ENCODE results near the gene EPB42.
"Not testable (repeated sequence)": the region's sequence is repeated elsewhere in the genome, so short reads cannot be mapped to it uniquely, and the experiment has no call there.

Gene EPB42

DNA sequence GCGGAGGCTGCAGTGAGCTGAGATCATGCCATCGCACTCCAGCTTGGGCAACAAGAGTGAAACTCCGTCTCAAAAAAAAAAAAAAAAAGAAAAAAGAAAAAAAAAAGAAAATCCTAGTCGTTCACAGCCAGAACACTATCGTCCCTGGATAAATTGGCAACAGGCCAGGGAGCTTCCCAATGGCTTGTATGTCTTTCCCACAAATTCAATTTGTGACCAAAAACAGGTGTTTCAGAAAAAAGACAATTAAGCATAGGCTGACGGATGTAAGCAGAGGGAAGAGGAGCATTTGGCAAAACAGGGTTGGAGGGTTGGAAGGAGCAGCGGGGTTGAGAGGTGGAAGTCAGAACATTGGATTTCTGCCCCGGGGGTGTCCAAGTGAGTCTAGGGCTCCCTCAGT is 8.5 kb downstream of the EPB42 start:
- DNase-seq (ENCODE audit: low read depth), result no peak

DNA sequence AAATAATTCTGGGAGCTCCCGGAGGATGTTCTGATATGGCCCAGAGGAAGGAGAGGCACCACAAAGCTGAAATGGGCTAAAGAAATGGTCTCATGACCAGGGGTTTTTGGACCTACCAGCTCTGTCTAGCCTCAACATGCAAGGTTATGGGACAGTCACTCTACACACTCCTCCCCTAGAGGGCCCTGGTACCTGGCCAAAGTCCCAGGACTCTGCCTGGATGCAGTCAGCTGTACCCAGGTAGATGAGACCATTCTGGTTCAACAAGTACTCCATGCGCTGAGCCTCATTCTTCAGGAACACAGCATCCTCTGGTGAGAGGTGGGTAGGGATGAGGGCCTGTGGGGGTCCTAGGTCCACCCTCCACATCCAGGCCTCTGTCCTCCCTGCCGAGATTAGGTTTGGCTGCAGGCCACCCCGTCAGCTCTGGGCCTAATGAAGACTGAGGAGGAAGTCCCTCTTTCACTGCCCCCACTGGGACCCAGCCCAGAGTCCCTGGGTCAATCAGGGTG is 9.5 kb downstream of the EPB42 start:
- DNase-seq (ENCODE audit: low read depth), result no peak

DNA sequence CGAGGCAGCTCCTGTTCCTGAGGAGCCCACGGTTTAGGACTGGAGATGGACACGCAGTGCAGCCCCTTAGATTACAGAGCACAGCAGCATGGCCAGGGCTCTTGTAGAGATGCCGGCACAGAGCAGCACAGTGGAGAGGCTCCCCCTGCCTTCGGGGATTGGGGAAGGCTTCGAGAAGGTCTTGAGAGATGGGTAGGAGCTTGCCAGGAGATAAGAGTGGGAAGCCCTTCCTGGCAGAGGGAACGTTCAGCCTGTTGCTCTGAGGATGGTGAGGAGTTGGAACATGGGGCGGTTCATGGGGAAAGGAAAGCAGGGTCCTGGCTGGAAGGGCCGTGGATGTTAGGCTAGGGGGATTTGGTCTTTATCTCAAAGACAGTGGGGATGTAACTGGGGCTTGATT is 10.0 kb downstream of the EPB42 start:
- DNase-seq (ENCODE audit: low read depth), result no peak

DNA sequence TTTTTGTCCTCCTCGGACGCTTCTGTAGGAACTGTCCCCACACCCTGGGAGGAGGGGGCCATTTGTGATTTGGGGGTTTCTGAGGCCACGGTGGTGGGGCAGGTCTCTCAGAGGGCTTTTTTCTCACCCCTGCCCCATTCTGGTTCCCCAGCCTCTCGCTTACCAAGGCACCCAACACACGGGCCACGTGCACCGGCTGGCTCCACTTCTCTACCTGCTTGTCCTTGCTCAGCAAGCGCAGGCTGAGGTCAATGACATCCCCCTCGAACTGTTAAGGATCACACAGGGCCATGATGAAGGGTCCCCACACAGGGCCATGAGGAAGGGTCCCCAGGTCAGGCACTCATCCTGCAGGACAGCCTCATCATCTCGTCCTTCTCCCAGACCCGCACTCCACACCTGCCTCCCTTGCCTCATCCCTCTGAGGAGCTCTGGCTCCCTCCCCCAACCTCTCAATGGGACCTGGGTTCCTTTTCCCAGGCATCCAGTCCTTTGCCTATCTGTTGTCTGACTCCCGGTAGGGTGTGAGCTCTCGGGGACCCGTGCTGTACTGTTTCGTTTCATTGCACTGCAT is 10.6 kb downstream of the EPB42 start:
- DNase-seq (ENCODE audit: low read depth), result no peak

DNA sequence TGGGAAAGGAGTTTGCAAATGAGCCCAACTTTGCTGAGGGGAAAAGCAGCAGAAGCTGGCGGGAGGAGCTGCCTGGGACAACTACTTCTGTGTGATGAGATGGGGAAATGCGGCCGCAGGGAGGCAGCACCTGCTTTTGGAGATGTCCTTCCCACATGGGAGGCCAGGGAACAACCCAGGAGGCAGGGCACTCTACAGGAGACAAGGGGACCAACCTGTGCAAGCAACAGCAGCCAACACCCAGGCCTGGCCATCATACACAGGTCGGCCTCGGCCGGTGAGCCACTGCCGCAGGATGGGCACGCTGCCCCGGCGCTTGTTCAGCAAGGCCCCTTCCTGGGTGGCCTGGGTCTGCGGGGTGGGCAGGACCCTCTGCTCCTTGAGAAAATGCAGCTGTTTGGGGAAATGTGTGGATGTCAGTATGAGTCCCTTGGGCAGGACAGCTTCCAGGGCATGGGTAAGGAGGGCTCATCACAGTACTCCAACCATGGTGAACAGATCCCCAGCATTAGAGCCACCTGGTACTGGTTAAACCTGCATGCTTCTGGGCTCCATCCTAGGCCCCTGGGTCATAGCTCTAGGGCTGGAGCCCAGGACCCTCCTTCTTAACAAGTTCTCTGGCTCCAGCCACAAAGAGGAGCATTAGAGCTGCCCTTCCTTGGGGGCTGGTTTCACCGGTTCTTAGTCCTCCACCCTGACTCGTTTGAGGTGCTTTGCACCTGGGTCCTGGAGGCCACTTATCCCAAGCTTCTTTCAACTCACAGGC is 11.6 kb downstream of the EPB42 start:
- no peak for DNase-seq (ENCODE audit: low read depth)

DNA sequence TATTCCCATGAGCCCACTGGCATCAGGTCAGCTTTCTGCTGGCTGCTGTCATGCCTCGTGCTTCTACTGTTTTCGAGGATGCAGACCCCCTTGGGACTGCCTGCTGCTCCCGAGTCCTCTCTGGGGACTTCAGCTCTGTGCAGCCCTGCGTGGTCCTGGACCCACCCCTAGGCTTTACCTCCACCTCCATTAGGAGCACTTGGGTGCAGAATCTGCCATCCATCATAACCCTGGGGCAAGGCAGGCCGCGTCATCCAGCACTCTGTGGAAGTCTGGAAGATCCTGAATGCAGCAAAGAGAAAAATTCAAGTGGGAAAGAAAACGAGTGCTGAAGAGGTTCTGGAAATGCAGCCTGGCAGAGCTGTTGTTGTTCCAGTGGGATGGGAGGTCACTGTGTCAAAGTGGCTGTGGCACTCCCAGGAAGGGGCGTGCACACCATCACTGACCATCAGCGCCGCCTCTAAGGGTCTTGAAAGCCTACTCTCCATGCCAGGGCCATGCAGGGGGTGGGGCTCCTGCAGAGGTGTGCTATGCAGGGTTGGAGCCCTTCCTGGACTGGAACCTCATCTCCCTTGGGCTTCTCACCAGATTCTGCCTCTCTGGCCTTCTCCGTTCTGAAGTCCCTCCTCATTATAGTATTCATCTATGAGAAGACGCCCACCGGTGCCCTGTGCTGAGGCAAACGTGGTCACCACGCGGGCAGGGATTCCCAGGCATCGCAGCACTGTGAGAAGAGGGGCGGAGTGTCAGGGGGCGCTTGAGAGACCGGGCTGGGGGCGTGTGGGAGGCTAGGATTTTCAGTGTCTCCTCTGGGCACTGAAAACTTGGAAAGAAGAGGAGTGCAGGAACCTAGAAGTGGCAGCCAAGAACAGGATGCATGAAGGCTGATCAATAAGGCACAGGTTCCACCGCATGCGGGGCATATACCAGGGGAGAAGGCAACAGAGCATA is 12.5 kb downstream of the EPB42 start:
- DNase-seq (ENCODE audit: low read depth), result no peak

DNA sequence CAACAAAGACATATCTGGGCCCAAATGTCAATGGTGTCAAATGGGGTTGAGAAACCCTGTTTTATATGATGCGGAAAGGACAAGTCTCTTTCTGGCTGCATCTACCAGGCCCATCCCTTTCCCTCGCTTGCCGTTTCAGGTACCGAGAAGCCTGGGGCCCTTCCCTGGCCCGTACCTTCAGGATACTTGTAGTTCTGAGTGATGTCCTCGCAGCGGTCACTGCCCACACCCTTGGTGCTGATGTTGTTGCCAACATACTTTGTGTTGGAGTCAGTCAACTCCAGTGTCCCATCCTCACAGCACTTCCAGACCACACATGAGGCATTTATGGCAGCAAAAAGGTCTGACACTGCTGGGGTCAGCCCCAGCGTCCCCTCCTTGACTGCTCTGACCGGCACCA is 13.8 kb downstream of the EPB42 start:
- no peak for DNase-seq (ENCODE audit: low read depth)

DNA sequence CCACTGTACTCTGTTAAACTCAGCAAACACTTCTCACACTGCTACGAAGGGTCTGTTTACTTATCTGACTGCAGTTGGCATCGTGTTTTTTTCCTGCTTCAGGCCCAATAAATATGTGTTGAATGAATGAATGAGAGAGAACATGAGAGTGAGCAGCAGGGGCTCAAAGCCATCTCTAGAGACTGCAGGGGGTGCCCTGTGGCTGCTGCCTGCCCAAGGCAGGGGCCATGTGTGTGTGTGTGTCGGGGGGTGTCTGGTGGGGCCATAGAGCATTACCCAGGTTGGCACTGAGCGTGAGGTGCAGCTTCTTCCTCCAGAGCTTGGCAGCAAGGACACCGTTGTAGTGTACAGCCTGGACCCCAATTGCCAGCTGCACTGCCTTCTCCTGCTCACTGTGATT is 14.8 kb downstream of the EPB42 start:
- DNase-seq (ENCODE audit: low read depth), result no peak

DNA sequence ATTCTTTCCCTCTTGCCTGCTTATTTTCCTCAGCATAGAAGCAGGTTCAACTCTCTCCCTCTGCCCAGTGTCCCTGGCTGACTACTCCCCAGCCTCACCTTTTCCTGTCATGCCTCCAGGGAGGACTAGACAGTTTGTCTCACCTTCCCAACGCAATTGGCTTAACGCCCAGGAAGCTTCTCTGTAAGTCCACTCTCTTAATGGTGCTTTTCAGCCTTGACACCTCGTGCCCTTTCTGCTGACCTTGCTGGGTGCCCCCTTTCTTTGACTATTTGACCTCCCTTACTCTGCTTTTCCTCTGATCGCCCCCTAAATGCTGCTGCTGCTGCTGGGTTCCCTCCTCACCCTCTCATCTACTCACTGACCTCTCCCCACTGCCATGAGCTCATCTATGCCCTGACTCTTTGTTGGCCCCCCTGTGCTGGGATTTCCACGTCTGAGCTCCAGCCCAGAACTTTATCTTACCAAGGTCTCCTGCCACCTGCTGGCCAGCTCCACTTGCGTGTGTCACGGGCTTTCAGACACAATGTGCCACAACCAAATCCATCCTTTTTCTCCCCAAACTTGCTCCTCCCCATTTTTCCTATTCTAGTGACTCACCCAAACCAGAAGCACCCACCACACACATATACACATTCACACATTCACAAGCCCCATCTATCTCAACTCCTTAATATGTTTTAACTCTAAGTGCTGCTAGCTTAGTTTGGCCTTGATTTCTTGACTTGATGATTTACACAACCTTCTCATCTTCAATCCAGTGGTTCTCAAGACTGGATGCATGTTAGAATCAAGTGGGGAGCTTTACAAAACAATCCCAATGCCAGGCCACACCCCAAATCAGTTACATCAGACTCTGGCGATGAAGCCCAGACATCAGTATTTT is 16.6 kb downstream of the EPB42 start:
- DNase-seq (ENCODE audit: low read depth), result no peak

DNA sequence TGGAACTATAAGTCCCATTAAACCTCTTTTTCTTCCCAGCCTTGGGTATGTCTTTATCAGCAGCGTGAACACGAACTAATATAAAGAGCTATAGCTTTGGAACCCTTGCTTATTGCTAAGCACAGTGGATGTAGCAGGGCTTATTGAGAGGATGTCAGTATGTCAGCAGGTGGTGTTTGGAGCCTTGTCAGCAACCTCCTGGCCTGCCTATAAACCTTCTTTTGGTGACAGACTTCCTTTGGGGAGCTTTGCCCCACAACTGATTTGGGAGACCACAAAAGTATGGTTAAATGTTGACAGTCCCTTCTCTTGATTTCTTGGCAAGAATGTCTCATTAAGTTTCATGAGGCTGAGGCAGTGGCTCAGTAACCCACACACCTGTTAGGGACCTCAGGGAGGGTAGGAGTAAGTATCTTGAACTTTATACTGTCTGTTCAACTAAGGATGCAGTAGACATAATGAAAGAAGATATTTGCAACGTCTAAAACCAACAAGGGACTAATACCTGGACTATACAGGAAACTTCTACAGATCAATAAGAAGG is 20.8 kb downstream of the EPB42 start:
- no peak for DNase-seq (ENCODE audit: low read depth)

DNA sequence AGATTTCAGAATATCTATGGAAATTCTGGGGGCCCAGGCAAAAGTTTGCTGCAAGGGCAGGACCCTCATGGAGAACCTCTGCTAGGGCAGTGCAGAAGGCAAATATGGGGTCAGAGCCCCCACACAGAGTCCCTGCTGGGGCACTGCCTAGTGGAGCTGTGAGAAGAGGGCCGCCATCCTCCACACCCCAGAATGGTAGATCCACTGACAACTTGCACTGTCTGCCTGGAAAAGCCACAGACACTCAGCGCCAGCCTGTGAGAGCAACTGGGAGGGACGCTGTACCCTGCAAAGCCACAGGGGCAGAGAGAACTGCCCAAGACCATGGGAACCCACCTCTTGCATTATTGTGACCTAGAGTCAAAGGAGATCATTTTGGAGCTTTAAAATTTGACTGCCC is 21.8 kb downstream of the EPB42 start:
- no peak for DNase-seq (ENCODE audit: low read depth)

DNA sequence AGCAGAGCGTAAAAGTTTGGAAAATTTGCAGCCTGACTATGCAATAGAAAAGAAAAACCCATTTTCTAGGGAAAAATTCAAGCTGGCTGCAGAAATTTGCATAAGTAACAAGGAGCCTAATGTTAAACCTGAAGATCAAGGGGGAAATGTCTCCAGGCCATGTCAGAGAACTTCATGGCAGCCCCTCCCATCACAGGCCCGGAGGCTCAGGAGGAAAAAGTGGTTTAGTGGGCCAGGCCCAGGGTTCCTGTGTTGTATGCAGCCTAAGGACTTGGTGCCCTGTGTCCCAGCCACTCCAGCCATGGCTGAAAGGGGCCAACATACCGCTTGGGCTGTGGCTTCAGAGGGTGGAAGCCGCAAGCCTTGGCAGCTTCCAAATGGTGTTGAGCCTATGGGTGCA is 22.3 kb downstream of the EPB42 start:
- DNase-seq (ENCODE audit: low read depth), result not testable (repeated sequence)

DNA sequence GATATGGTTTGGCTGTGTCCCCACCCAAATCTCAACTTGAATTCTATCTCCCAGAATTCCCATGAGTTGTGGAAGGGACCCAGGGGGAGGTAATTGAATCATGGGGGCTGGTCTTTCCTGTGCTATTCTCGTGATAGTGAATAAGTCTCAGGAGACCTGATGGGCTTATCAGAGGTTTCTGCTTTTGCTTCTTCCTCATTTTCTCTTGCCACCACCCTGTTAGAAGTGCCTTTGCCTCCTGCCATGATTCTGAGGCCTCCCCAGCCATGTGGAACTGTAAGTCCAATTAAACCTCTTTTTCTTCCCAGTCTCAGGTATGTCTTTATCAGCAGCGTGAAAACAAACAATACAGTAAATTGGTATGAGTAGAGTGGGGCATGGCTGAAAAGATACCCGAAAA is 23.0 kb downstream of the EPB42 start:
- not testable (repeated sequence) for DNase-seq (ENCODE audit: low read depth)

DNA sequence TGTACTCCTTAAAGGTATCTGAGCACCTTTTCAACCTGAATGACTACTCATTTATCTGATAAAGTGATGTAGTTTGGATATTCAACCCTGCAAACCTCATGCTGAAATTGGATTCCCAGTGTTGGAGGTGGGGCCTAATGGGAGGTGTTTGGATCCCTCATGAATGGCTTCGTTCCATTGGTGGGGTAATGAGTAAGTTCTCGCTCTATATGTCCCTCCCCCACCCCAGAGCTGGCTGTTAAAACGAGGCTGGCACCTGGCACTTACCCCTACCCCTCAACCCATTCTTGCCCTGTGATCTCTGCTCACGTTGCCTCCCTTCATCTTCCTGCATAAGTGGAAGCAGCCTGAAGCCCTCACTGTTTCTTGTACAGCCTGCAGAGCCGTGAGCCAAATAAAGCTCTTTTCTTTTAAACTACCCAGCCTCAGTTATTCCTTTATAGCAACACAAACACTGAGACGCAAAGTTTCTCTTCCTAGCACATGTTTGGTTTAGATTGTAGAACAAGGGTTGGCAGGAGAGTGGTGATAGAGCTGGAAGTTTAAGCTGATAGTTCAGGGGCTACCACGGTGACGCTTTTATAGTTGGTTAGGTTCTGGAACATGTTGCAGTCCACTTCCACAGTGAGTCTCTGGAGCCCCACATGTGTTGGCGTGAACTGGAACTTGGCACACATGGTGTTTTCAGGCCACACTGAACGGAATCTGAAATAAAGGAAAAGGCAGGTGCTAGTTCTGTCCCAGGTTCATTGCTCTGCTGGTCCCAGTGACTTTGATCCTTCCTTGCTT is 23.9 kb downstream of the EPB42 start:
- no peak for DNase-seq (ENCODE audit: low read depth)

DNA sequence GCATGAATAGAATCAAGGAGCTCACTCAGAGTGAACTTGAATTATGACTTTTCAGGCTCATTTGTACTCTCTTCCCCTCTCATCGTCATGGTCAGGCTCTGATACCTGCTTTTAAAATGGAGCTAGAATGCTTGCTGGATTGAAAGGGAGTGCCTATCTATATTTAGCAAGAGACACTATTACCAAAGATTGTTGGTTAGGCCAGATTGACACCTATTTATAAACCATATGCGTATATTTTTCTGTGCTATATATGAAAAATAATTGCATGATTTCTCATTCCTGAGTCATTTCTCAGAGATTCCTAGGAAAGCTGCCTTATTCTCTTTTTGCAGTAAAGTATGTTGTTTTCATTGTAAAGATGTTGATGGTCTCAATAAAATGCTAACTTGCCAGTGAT is 26.0 kb downstream of the EPB42 start:
- no peak for DNase-seq (ENCODE audit: low read depth)

DNA sequence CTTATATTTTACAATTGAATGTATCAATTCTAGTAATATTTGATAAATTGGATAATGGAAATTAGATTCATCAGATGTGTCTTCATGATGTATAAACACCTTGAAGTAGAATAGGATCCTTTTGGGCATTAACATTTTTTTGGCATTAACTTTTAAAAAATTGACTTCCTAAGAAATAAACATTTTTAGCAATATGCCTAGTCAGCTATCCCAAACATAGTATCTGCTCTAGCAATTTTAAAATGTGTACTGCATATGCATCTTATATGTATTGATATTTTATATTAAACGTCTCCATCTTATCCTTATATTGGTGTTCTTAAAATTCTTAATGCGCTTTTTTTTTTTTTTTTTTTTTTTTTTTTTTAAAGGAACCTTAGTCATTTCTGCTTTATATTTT is 27.1 kb downstream of the EPB42 start:
- no peak for DNase-seq (ENCODE audit: low read depth)

DNA sequence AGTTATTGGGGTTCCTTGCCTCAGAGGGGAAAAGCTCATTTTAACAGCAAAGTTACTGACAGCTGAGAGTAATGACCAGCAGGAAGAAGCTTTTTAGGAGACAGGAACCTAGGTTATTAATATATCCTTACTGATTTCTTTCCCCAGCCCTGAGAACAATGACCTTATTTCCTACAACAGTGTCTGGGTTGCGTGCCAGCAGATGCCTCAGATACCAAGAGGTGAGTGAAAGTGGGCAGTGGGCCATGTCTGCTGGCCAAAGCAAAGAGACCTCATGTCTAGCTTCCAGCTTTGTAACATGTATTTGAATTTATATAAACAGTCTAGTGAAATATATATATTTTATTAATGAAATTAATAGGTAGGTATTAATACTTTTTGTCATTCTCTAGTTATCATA is 30.6 kb downstream of the EPB42 start:
- DNase-seq (ENCODE audit: low read depth), result no peak

DNA sequence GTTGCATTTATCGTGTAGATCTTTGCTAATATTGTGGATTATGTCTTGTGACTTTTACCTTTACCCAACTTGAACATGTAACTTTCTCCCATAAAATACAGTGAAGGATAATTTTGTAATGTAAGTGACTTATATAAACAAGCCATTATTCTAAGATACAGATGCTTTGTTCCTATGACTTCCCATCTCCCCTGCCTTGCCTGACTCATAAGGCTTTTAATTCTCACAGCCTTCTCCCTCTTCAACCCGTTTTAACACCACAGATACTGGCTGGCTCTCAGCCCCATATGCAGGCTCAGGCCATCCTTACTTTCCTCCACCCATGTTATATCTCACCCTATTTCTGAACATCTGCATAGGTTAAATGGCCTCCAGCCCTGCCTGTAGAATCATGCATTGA is 31.5 kb downstream of the EPB42 start:
- DNase-seq (ENCODE audit: low read depth), result no peak

DNA sequence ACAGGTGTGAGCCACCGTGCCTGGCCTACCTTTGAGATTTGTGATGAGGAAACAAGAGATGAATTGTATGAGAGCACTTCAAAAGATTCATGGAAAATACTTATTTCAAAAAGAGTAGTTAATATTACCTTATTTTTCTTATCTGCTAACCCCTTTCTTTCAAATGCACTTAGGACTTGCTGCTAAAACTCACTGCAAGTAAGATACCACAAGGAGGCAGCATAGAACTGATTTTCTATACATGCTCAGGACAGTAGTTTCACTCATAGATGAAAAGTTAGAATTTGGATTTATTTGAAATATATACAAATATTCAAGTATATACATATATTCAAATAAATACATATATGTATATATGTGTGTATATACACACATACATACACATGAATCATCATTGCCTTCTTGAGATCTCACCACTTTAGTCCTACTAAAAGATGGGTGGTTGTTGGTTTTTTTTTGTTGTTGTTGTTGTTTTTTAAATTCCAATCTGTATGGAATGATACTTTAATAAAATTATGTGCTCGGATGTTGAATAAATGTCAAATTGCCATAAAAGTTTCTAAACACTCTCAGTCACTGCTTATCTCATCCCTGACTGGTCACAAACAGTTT is 33.2 kb downstream of the EPB42 start:
- DNase-seq (ENCODE audit: low read depth), result no peak

DNA sequence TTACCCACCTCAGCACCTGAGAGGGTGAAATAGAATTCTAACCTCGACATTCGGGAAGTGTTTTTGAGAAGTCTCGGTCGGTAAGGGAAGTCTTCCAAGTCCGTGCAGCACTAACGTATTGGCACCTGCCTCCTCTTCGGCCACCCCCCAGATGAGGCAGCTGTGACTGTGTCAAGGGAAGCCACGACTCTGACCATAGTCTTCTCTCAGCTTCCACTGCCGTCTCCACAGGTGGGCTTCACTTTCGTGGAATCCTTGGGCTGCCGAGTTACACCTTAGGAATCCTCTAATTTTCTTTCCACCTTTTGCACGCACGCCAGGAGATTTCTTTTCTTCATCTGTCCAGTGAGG is 34.8 kb downstream of the EPB42 start:
- DNase-seq (ENCODE audit: low read depth), result no peak

Measured in T-helper 22 cell (primary cell).